MCF 10A (cell line): Measurements from ENCODE around the gene WDR27. TPM values are rescaled to one million over a fixed set of nuclear protein-coding genes. Genes with fewer than 3 reads are reported as not detected.

Experiments
- BruUV-seq: library from RNA; stranded (reverse); fragments of 400-500 nt; replicated peaks from 2 replicates; lab custom pipeline; 2021; lab: Mats Ljungman, UMichigan
- CTCF ChIA-PET: fragments of 300-600 bp; sonication (Branson Sonifier 250); formaldehyde crosslinking; extraction: SDS; loops from one replicate; lab custom pipeline; 2021; ENCODE audit warnings: antibody characterized with exemption, inconsistent platforms; lab: Yijun Ruan, JAX
- POLR2A ChIA-PET: fragments of 300-600, 350-650 bp; sonication (Branson Sonifier 250); formaldehyde crosslinking; extraction: SDS; loops from one replicate; lab custom pipeline; 2020; ENCODE audit warnings: antibody characterized with exemption, inconsistent platforms; lab: Yijun Ruan, JAX
- DNase-seq: peaks from one replicate; pipeline ENCODE4 v3.0.0-alpha.2; 2018; ENCODE audit not compliant: unreplicated experiment
- H3K27ac Mint-ChIP-seq: one replicate; pipeline ENCODE4 v1.8.0; 2022; ENCODE audit warnings: mild to moderate bottlenecking, low read depth, mixed read lengths; ENCODE audit not compliant: unreplicated experiment
- H3K27me3 Mint-ChIP-seq: one replicate; pipeline ENCODE4 v1.8.0; 2022; ENCODE audit warnings: mixed read lengths; ENCODE audit not compliant: insufficient read depth, unreplicated experiment
- H3K36me3 Mint-ChIP-seq: one replicate; pipeline ENCODE4 v1.8.0; 2022; ENCODE audit warnings: mild to moderate bottlenecking, moderate library complexity, mixed read lengths; ENCODE audit not compliant: insufficient read depth, unreplicated experiment
- H3K4me1 Mint-ChIP-seq: one replicate; pipeline ENCODE4 v1.8.0; 2022; ENCODE audit warnings: mixed read lengths; ENCODE audit not compliant: insufficient read depth, unreplicated experiment
- H3K4me3 Mint-ChIP-seq: one replicate; pipeline ENCODE4 v1.8.0; 2022; ENCODE audit warnings: mild to moderate bottlenecking, moderate library complexity, mixed read lengths; ENCODE audit not compliant: unreplicated experiment
- H3K9me3 Mint-ChIP-seq: one replicate; pipeline ENCODE4 v1.8.0; 2022; ENCODE audit warnings: mixed read lengths; ENCODE audit not compliant: unreplicated experiment
- intact Hi-C: fragments of 100-400 bp; cut with micrococcal nuclease; formaldehyde crosslinking; loops from 2 replicates; pipeline ENCODE4 v1.14.1; 2022
- total RNA-seq: library from RNA; stranded (reverse); gene quantifications from 2 replicates; pipeline ENCODE4 v1.2.3, GENCODE V29; 2022
- TF ChIP-seq, protein P1 (sequence below): fragments of 200-600 bp; IDR thresholded peaks from one replicate; pipeline ENCODE4 v1.8.0; 2022; ENCODE audit warnings: antibody characterized with exemption, mild to moderate bottlenecking; ENCODE audit not compliant: unreplicated experiment

WDR27 gene
- total RNA-seq, 1 experiment from 2014 or later = 80.6 TPM

DNA sequence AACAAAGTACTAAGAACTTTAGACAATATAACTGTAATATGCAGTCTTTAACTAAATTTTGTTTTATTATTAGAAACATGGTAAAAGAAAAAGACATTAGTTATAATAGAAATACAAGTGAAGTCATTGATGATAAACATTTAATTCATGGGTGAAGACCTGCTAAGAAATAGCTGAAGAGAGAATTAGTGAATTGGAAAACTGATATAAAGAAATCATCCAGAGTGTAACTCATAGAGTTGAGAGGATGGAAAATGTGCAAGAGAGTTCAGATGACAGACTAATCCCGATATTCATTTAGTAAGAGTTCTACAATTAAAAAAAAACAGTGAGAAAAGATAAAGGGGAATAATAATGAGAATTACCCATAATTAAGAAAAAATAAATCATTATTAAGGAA lies 227.5 kb downstream of the WDR27 start:
- POLR2A ChIA-PET = interaction anchor here (1.0 kb wide), 1 partner anchor 12 kb away, joined by 4 read pairs; no protein-coding TSS in a partner anchor
- no peaks in the 10 kb centered on the region for H3K36me3 Mint-ChIP-seq
- intact Hi-C loops = no loop called here
- H3K27me3 Mint-ChIP-seq = no peaks in the 10 kb centered on the region
- DNase-seq = no peak
- H3K9me3 Mint-ChIP-seq = peaks cover 16% of the 10 kb centered on the region
- no peaks in the 10 kb centered on the region for H3K4me1 Mint-ChIP-seq
- no peak overlapping the region for H3K27ac Mint-ChIP-seq
- TF ChIP-seq, protein P1, sequence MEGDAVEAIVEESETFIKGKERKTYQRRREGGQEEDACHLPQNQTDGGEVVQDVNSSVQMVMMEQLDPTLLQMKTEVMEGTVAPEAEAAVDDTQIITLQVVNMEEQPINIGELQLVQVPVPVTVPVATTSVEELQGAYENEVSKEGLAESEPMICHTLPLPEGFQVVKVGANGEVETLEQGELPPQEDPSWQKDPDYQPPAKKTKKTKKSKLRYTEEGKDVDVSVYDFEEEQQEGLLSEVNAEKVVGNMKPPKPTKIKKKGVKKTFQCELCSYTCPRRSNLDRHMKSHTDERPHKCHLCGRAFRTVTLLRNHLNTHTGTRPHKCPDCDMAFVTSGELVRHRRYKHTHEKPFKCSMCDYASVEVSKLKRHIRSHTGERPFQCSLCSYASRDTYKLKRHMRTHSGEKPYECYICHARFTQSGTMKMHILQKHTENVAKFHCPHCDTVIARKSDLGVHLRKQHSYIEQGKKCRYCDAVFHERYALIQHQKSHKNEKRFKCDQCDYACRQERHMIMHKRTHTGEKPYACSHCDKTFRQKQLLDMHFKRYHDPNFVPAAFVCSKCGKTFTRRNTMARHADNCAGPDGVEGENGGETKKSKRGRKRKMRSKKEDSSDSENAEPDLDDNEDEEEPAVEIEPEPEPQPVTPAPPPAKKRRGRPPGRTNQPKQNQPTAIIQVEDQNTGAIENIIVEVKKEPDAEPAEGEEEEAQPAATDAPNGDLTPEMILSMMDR = no peak
- CTCF ChIA-PET = no interaction called here
- BruUV-seq = no TSS peak
- H3K4me3 Mint-ChIP-seq = no peak overlapping the region

DNA sequence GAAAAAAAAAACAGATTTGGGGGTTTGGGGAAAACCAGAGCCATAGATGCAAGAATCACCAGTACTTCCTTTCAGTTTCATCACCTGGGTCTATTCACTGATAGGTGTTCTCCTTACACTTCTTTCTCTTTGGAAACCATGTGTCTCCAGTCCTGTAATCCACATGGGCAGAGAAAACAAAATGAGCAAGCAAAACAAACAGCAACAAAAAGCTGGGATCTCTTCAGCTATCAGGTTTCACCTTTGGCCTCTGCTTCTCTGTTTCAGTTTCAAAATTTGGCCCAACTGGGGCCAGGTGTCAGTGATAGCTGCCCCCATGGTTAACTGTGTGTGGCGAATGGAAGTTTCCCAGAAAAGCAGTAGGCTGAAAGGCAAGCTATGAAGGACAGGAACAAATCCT lies 228.2 kb downstream of the WDR27 start:
- ChIA-PET POLR2A (interaction anchor here (0.6 to 1.0 kb wide), 2 partner anchors 11 to 337 kb away, joined by 3 to 4 read pairs; no protein-coding TSS in a partner anchor), CTCF (interaction anchor here (0.9 kb wide), 1 partner anchor 513 kb away, joined by 3 read pairs; no protein-coding TSS in a partner anchor)
- DNase-seq = no peak
- intact Hi-C loops = no loop called here
- no TSS peak for BruUV-seq
- no peaks in the 10 kb centered on the region for H3K27me3 Mint-ChIP-seq
- H3K27ac Mint-ChIP-seq = no peak overlapping the region
- peaks cover 16% of the 10 kb centered on the region for H3K9me3 Mint-ChIP-seq
- H3K4me3 Mint-ChIP-seq = no peak overlapping the region
- no peaks in the 10 kb centered on the region for H3K4me1 Mint-ChIP-seq
- TF ChIP-seq, protein P1 = no peak
- no peaks in the 10 kb centered on the region for H3K36me3 Mint-ChIP-seq

DNA sequence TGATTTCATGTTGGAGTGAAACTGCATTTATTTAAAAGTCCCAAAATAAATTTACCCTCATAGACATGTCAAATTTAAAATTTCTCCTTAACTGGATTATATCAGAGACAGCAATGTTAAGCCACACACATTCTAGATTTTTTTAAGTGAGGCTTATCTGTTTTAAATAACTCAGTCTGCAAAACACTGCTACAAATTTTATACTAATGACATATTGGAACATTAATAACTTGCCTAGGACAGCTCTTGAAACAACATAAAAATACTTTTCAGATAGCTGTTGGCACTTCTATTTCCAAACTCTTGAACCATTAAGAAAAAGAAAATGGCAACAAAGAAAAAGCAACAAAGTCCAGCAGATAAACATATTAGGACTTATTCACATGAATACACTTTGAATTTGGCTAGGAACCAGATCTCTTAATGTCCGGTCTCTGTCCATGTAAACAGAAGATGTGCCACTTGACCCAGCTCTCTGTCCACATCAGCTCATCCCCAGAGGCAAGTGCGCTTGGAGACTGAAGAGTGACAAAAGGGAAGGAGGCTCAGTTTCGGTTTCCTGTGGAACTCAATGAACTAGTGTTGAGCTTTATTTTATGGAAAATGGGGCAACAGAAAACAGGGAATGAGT lies 228.9 kb downstream of the WDR27 start:
- H3K27ac Mint-ChIP-seq = no peak overlapping the region
- no peaks in the 10 kb centered on the region for H3K4me1 Mint-ChIP-seq
- no peak for DNase-seq
- intact Hi-C loops = no loop called here
- CTCF ChIA-PET = interaction anchor here (0.9 kb wide), 1 partner anchor 512 kb away, joined by 3 read pairs; no protein-coding TSS in a partner anchor
- TF ChIP-seq, protein P1 = no peak
- H3K4me3 Mint-ChIP-seq = no peak overlapping the region
- POLR2A ChIA-PET = interaction anchor here (0.6 to 1.0 kb wide), 2 partner anchors 10 to 336 kb away, joined by 3 to 4 read pairs; no protein-coding TSS in a partner anchor
- H3K27me3 Mint-ChIP-seq = no peaks in the 10 kb centered on the region
- H3K9me3 Mint-ChIP-seq = peaks cover 18% of the 10 kb centered on the region
- BruUV-seq = no TSS peak
- H3K36me3 Mint-ChIP-seq = no peaks in the 10 kb centered on the region

DNA sequence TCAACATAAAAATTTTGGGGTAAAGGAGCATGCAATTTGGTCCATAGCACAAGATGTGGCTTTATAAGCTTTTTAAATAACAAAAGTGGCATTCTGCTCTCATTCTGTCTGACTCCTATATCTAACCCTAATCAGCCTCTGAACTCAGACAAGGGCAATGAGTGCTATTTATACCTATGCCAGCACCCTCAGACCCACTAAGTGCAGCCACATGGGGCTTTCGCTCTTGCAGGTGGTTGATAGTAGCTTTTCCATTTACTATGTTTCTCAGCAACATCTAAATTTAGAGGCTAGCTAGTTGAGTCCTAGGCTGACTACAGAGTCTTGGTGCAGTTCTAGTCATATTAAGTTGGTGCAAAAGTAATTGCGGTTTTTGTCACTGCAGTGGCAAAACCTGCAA lies 231.0 kb downstream of the WDR27 start:
- Mint-ChIP-seq H3K27me3 (no peaks in the 10 kb centered on the region), H3K27ac (no peak overlapping the region), H3K36me3 (no peaks in the 10 kb centered on the region), H3K9me3 (peaks cover 10% of the 10 kb centered on the region), H3K4me1 (no peaks in the 10 kb centered on the region), H3K4me3 (no peak overlapping the region)
- no peak for DNase-seq
- TF ChIP-seq, protein P1 = no peak
- ChIA-PET POLR2A (interaction anchor here (0.6 kb wide), 1 partner anchor 955 kb away, joined by 3 read pairs; no protein-coding TSS in a partner anchor), CTCF (interaction anchor here (0.7 to 1.0 kb wide), 2 partner anchors 16 to 1058 kb away, joined by 3 read pairs; no protein-coding TSS in a partner anchor)
- BruUV-seq = no TSS peak
- intact Hi-C loops = no loop called here
